Stomach (tissue), 4 donors: Measurements from ENCODE around the gene RO60.

ENCODE experiments used
- CTCF ChIP-seq, 7 experiments: fragments of 450-650 bp in 4 of 7; fragments of 200-600 bp in 3 of 7; sonication (generic) in 3 of 7; IDR thresholded peaks; one replicate each; pipeline ENCODE4 v1.5.1; 2016 to 2019; ENCODE audit warnings: antibody characterized with exemption in 7 of 7, control low read depth in 2 of 7, mild to moderate bottlenecking in 1 of 7
- EP300 ChIP-seq: sonication (generic); formaldehyde crosslinking; IDR thresholded peaks from one replicate; pipeline ENCODE4 v1.6.1; 2017; ENCODE audit warnings: antibody characterized with exemption
- POLR2A ChIP-seq, 4 donors: fragments of 450-650 bp; IDR thresholded peaks; one replicate each; pipeline ENCODE4 v1.6.1; 2016; ENCODE audit warnings: antibody characterized with exemption in 4 of 4, control low read depth in 2 of 4, mild to moderate bottlenecking in 1 of 4, moderate library complexity in 1 of 4
- POLR2AphosphoS5 ChIP-seq, 3 donors: sonication (generic); formaldehyde crosslinking; IDR thresholded peaks; one replicate each; pipeline ENCODE4 v1.6.1; 2016; ENCODE audit warnings: antibody characterized with exemption in 3 of 3

- TF ChIP-seq CTCF (IDR thresholded peaks at IDR 0.05) (no peak), POLR2A (IDR thresholded peaks at IDR 0.05) (no peak), EP300 (no peak), POLR2AphosphoS5 (IDR thresholded peaks at IDR 0.05) (no peak)
Measured at GRCh38 chr1:193033610-193034009, 25.8 kb upstream of the RO60 start.
